ENCODE results near the gene SCYGR7.

DNA sequence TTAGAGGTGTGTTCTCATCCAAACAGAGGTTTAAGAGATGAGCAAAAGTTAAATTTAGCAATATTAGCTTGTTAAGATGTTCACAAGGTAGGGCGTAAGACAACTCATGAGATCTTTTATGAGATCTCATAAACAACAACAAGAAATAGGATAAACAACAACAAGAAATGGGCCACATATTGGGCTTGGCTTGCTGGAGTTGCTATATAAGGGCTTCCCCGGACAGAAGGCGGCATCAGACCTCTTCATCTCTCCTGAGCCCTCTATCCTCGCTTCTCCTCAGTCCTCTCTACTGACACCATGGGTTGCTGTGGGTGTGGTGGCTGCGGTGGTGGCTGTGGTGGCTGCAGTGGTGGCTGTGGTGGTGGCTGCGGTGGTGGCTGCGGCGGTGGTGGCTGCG is 17.5 kb downstream of the SCYGR7 start, which contains the start of gene SCYGR8:
- TF ChIP-seq, protein P1, sequence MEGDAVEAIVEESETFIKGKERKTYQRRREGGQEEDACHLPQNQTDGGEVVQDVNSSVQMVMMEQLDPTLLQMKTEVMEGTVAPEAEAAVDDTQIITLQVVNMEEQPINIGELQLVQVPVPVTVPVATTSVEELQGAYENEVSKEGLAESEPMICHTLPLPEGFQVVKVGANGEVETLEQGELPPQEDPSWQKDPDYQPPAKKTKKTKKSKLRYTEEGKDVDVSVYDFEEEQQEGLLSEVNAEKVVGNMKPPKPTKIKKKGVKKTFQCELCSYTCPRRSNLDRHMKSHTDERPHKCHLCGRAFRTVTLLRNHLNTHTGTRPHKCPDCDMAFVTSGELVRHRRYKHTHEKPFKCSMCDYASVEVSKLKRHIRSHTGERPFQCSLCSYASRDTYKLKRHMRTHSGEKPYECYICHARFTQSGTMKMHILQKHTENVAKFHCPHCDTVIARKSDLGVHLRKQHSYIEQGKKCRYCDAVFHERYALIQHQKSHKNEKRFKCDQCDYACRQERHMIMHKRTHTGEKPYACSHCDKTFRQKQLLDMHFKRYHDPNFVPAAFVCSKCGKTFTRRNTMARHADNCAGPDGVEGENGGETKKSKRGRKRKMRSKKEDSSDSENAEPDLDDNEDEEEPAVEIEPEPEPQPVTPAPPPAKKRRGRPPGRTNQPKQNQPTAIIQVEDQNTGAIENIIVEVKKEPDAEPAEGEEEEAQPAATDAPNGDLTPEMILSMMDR (conservative IDR thresholded peaks at IDR 0.05; ENCODE audit: low read depth in 2 of 2), result no peak
- TF ChIP-seq NANOG (IDR thresholded peaks at IDR 0.05; ENCODE audit: borderline replicate concordance) (no peak), POLR2AphosphoS5 (IDR thresholded peaks at IDR 0.05; ENCODE audit: low read depth) (no peak), CREB1 (CRISPR knock-in tag; IDR thresholded peaks at IDR 0.05; ENCODE audit: low read depth) (no peak)

Measured in GM23338 (cell line).